Central memory CD8-positive, alpha-beta T cell (primary cell): ENCODE results near the gene PACS2.

Experiments
- ATAC-seq: fragments of 150-1000 bp; cut with Tn5 transposase; replicated peaks from 2 replicates; pipeline ENCODE4 v1.10.0; 2022; ENCODE audit warnings: mild to moderate bottlenecking, moderate FRiP score, moderate number of reproducible peaks; ENCODE audit not compliant: poor library complexity, severe bottlenecking; ENCODE audit errors: extremely low read depth
- DNase-seq, 2 donors: peaks; one replicate each; pipeline ENCODE4 v3.0.0; 2021; ENCODE audit warnings: low spot score in 2 of 2
- H3K27ac Mint-ChIP-seq: one replicate; pipeline ENCODE4 v1.8.0; 2022; ENCODE audit warnings: low read depth, mild to moderate bottlenecking, moderate library complexity, mixed read lengths
- H3K27me3 Mint-ChIP-seq: one replicate; pipeline ENCODE4 v1.8.0; 2022; ENCODE audit warnings: mixed read lengths
- H3K36me3 Mint-ChIP-seq: one replicate; pipeline ENCODE4 v1.8.0; 2022; ENCODE audit warnings: mild to moderate bottlenecking, moderate library complexity, mixed read lengths; ENCODE audit not compliant: insufficient read depth
- H3K4me1 Mint-ChIP-seq: one replicate; pipeline ENCODE4 v1.8.0; 2022; ENCODE audit warnings: mixed read lengths
- H3K4me3 Mint-ChIP-seq: one replicate; pipeline ENCODE4 v1.8.0; 2022; ENCODE audit warnings: mild to moderate bottlenecking, moderate library complexity, mixed read lengths
- H3K9me3 Mint-ChIP-seq: one replicate; pipeline ENCODE4 v1.8.0; 2022; ENCODE audit warnings: mixed read lengths

PACS2 gene

GRCh38 chr14:105414456-105415371 is 100.2 kb downstream of the PACS2 start:
- ATAC-seq = peak; percentile 82
- Mint-ChIP-seq H3K27me3 (peaks cover 42% of the 10 kb centered on the region), H3K4me1 (peaks cover 5% of the 10 kb centered on the region), H3K27ac (no peak overlapping the region), H3K36me3 (peaks cover 2% of the 10 kb centered on the region), H3K9me3 (no peaks in the 10 kb centered on the region), H3K4me3 (peak overlapping the region; percentile 50)
- peak; percentile 30 to 43 for DNase-seq

GRCh38 chr14:105415481-105416428 is 101.2 kb downstream of the PACS2 start:
- peaks cover 36% of the 10 kb centered on the region for H3K27me3 Mint-ChIP-seq
- no peak for DNase-seq
- peak overlapping the region; percentile 23 for H3K4me3 Mint-ChIP-seq
- no peaks in the 10 kb centered on the region for H3K9me3 Mint-ChIP-seq
- H3K36me3 Mint-ChIP-seq = peaks cover 2% of the 10 kb centered on the region
- ATAC-seq = no peak
- no peak overlapping the region for H3K27ac Mint-ChIP-seq
- H3K4me1 Mint-ChIP-seq = peaks cover 7% of the 10 kb centered on the region

DNA sequence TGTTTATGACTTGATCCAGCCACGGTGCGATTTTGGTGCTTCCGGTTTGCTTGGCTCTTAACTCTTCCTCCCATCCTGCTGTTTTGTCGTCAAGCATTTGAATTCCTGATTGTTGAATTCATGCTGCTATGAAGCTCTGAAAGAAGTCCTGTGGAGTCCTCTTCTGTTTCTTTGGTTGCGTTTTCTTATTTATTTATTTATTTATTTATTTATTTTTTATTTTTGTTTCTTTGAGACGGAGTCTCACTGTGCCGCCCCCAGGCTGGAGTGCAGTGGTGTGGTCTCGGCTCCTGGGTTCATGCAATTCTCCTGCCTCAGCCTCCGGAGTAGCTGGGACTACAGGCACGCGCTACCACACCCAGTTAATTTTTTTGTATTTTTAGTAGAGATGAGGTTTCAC is 102.1 kb downstream of the PACS2 start:
- Mint-ChIP-seq H3K4me1 (peaks cover 17% of the 10 kb centered on the region), H3K27me3 (peaks cover 27% of the 10 kb centered on the region), H3K9me3 (no peaks in the 10 kb centered on the region), H3K36me3 (peaks cover 4% of the 10 kb centered on the region), H3K27ac (no peak overlapping the region), H3K4me3 (no peak overlapping the region)
- DNase-seq = no peak
- no peak for ATAC-seq

GRCh38 chr14:105417690-105418121 is 103.2 kb downstream of the PACS2 start:
- peaks cover 27% of the 10 kb centered on the region for H3K4me1 Mint-ChIP-seq
- H3K27me3 Mint-ChIP-seq = peaks cover 17% of the 10 kb centered on the region
- no peaks in the 10 kb centered on the region for H3K9me3 Mint-ChIP-seq
- ATAC-seq = no peak
- no peak overlapping the region for H3K27ac Mint-ChIP-seq
- peak overlapping the region; percentile 62 for H3K4me3 Mint-ChIP-seq
- no peak for DNase-seq
- H3K36me3 Mint-ChIP-seq = peaks cover 7% of the 10 kb centered on the region

DNA sequence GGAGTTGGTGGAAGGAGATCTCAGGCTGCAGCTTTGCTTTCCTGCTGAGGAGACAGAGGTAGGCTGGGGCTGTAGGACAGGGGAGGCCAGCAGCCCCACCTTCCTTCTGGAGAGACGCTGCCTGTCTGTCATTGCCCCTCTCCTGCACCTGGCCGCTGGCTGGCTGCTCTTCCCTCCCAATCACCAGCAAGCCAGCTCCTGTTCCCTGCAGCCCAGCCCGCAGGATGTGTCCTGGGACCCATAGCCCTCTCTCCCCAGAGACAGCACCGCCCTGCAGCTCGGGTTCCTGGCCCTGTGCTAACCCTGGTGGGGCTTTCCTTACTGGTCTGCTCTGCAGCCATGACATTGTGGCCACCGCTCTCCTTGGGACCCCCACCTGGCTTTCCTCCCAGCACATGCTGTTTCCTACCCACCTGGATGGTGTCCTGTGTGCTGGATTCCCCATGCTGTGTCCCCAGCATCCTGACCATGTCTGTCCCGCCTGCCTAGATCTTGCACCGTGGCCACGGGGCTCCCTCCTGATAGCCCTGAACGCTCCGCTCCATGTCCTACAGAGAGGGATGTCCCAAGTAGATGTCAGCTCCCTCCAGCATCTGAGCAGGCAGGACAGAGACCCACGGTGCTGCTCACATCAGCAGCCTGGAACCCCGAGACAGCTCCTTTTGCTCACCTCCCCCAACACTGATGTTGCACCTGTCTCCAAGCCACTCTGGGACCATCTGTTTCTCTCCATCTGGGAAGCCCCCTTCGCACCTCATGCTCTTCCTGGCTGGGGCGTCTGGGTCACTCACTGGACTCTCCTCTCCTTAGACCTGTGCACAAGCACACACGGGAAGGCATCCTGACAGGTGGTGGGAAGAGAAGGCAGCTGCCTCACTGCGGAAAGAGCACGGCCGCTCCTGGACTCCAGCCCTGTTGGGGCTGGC is 104.0 kb downstream of the PACS2 start:
- peaks cover 23% of the 10 kb centered on the region for H3K4me1 Mint-ChIP-seq
- H3K4me3 Mint-ChIP-seq = peak overlapping the region; percentile 62

DNA sequence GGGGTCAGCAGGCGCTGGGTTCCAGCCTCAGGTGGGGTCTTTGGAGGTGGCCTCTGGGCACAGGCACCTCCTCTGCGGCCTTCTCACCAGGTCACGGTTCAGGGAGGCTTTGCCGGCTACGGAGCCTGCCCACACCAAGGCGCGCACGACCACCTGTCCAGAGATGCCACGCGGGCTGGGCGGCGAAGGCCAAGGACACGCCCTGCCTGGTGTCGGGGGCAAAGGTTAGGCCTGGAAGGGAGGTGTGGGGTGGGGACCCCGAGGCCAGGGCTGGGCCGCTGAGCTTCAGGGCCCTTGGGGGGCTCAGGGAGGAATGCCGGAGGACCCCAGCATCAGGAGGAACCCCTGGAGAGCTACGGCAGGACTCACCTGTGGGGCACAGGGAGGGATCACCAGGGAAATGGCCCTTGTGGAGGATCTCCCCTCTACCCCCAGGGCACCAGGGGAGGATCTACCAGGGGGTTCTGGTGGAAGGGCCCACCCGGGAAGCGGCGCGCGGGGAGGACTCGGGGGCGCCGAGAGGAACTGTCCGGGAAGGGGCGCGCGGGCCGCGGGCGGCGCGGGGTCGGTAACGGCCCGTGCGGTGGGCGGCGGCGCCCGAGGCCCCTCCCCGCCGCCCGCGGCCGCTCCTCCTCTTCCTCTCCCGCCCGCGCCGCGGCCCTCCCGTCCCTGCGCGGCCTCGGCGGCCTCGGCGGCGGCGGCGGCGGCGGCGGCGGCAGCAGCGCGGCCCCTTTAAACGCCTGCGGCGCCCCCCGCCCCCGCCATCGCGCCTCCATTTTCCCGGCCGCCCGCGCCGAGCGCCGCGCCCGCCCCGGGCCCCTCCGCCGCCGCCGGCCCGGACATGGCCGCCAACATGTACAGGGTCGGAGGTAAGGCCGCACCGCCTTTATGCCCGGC is 104.9 kb downstream of the PACS2 start, which contains the start of gene MTA1:
TSS of gene MTA1 (plus strand) at position 633 of the 897 bp plus-strand sequence. CDS start at position 842, 209 bp downstream.
- Mint-ChIP-seq H3K4me1 (peaks cover 23% of the 10 kb centered on the region), H3K9me3 (no peaks in the 10 kb centered on the region), H3K4me3 (peak within 1 kb of the TSS; percentile 91), H3K36me3 (peaks cover 8% of the 10 kb centered on the region), H3K27ac (peak within 1 kb of the TSS; percentile 86), H3K27me3 (no peaks in the 10 kb centered on the region)
- no peak for DNase-seq
- ATAC-seq = peak; percentile 44

More for the DNA sequence above, 104.0 kb downstream of the PACS2 start:
- Mint-ChIP-seq H3K36me3 (peaks cover 8% of the 10 kb centered on the region), H3K9me3 (no peaks in the 10 kb centered on the region), H3K27me3 (peaks cover 9% of the 10 kb centered on the region), H3K27ac (peak overlapping the region; percentile 69)
- ATAC-seq (no peak), DNase-seq (no peak)

GRCh38 chr14:105420101-105420973 is 105.8 kb downstream of the PACS2 start:
- H3K4me3 Mint-ChIP-seq = peak overlapping the region; percentile 91
- no peaks in the 10 kb centered on the region for H3K9me3 Mint-ChIP-seq
- ATAC-seq (no peak), DNase-seq (no peak)
- peaks cover 23% of the 10 kb centered on the region for H3K4me1 Mint-ChIP-seq
- peaks cover 8% of the 10 kb centered on the region for H3K36me3 Mint-ChIP-seq
- no peaks in the 10 kb centered on the region for H3K27me3 Mint-ChIP-seq
- H3K27ac Mint-ChIP-seq = peak overlapping the region; percentile 86

DNA sequence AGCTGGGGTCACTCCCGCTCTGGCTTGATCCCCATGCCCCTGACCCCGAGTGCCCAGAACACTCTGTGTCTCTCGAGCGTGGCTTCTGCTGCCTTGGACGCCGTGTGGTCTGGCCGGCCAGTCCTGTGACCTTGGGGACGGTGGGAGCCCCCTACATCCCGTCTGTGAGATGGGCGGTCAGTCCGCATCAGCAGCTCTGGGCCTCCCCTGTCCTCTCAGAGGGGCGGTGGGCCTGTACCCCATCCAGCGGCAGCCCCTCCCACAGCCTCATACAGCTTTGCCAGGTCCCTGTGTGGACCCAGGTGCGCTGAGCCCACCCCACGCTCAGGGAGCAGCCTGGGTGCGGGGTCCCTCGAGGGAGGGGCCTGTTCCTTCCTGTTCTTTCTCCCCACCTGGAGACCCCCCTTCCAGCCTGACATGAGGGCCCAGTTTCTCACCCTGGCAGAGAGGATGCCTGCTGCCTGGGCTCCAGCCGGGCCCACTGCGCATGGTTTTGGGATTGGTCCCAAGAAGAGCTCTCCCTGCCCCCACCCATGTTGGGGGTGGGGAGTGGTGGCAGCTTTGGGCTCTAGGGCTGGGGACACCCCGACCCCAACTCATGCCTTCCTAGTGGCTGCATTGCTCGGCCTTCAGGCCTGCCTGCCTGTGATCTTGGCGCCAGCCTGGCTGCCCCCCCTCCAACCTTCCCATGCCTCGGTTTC is 106.6 kb downstream of the PACS2 start:
- Mint-ChIP-seq H3K4me3 (peak overlapping the region; percentile 91), H3K27me3 (no peaks in the 10 kb centered on the region), H3K9me3 (no peaks in the 10 kb centered on the region), H3K4me1 (peaks cover 23% of the 10 kb centered on the region), H3K36me3 (peaks cover 8% of the 10 kb centered on the region), H3K27ac (peak overlapping the region; percentile 86)
- DNase-seq = no peak
- ATAC-seq = no peak

- ATAC-seq = no peak
These were observed 107.4 kb downstream of the PACS2 start for GRCh38 chr14:105421723-105422615.

More at GRCh38 chr14:105421723-105422615, 107.4 kb downstream of the PACS2 start:
- peaks cover 25% of the 10 kb centered on the region for H3K4me1 Mint-ChIP-seq
- peaks cover 8% of the 10 kb centered on the region for H3K36me3 Mint-ChIP-seq
- H3K9me3 Mint-ChIP-seq = no peaks in the 10 kb centered on the region
- DNase-seq = no peak
- no peaks in the 10 kb centered on the region for H3K27me3 Mint-ChIP-seq
- peak overlapping the region; percentile 86 for H3K27ac Mint-ChIP-seq
- peak overlapping the region; percentile 91 for H3K4me3 Mint-ChIP-seq
